Small intestine (tissue), 7 donors: ENCODE results near the gene POMZP3. TPM values are rescaled to one million over a fixed set of nuclear protein-coding genes. Genes with fewer than 3 reads are reported as not detected.
"Not testable (repeated sequence)": the region's sequence is repeated elsewhere in the genome, so short reads cannot be mapped to it uniquely, and the experiment has no call there.

Source experiments
- DNase-seq, 2 donors: peaks; one replicate each; pipeline versions ENCODE4 v3.0.0 to v3.0.0-alpha.2; 2013
- FAIRE-seq: peaks from 2 replicates; lab custom pipeline; 2012; peaks lifted over from hg19 to GRCh38; lab: Jason Lieb, UNC
- H3K27ac ChIP-seq, 3 donors: one replicate each; pipeline ENCODE4 v1.5.1; 2013; ENCODE audit warnings: low read length in 2 of 3, mild to moderate bottlenecking in 2 of 3, control low read depth in 1 of 3, inconsistent platforms in 1 of 3, low read depth in 1 of 3, moderate library complexity in 1 of 3
- H3K27me3 ChIP-seq, 3 donors: one replicate each; pipeline ENCODE4 v1.6.1; 2013; ENCODE audit warnings: low read length in 3 of 3, inconsistent platforms in 1 of 3; ENCODE audit not compliant: control insufficient read depth in 3 of 3, insufficient read depth in 3 of 3
- H3K36me3 ChIP-seq, 3 donors: one replicate each; pipeline ENCODE4 v1.6.1; 2013; ENCODE audit warnings: low read length in 3 of 3, inconsistent platforms in 1 of 3, low read depth in 1 of 3, mild to moderate bottlenecking in 1 of 3, moderate library complexity in 1 of 3; ENCODE audit not compliant: control insufficient read depth in 3 of 3, insufficient read depth in 2 of 3
- H3K4me1 ChIP-seq, 3 donors: one replicate each; pipeline ENCODE4 v1.6.1; 2013; ENCODE audit warnings: low read length in 2 of 3, inconsistent platforms in 1 of 3, low read depth in 1 of 3, mild to moderate bottlenecking in 1 of 3, moderate library complexity in 1 of 3; ENCODE audit not compliant: control insufficient read depth in 3 of 3, insufficient read depth in 2 of 3
- H3K4me3 ChIP-seq, 3 donors: one replicate each; pipeline ENCODE4 v1.5.1; 2013; ENCODE audit warnings: low read length in 3 of 3, control low read depth in 1 of 3, inconsistent platforms in 1 of 3, low read depth in 1 of 3, mild to moderate bottlenecking in 1 of 3, moderate library complexity in 1 of 3
- H3K9me3 ChIP-seq, 2 donors: one replicate each; pipeline ENCODE4 v1.6.1; 2013; ENCODE audit warnings: low read depth in 1 of 2, low read length in 1 of 2; ENCODE audit not compliant: control insufficient read depth in 2 of 2, insufficient read depth in 1 of 2
- WGBS, 3 donors: extraction: QIAGEN DNeasy Blood & Tissue Kit; methylation state at CpG; one replicate each; pipeline ENCODE4 v1.1.7; 2013; 5-methylcytosine and 5-hydroxymethylcytosine counted together
- polyA plus RNA-seq, 4 donors: library from polyadenylated mRNA; stranded (reverse) in 3 of 4; unstranded in 1 of 4; fragments of 200-250 nt in 3 of 4; fragments of 120-200 nt in 1 of 4; gene quantifications; one replicate each; pipeline versions ENCODE4 v1.2.1 to v1.2.3, GENCODE V29; 2013
- donor health status: healthy with polysubstance abuse.
- donor health status: control.
- donor health status: control.
- donor health status: Bipolar disorder and iron deficiency.
- donor health status: healthy.

Gene POMZP3
- polyA plus RNA-seq, 4 donors: 8.9 to 17.2 (median 14.2) TPM

DNA sequence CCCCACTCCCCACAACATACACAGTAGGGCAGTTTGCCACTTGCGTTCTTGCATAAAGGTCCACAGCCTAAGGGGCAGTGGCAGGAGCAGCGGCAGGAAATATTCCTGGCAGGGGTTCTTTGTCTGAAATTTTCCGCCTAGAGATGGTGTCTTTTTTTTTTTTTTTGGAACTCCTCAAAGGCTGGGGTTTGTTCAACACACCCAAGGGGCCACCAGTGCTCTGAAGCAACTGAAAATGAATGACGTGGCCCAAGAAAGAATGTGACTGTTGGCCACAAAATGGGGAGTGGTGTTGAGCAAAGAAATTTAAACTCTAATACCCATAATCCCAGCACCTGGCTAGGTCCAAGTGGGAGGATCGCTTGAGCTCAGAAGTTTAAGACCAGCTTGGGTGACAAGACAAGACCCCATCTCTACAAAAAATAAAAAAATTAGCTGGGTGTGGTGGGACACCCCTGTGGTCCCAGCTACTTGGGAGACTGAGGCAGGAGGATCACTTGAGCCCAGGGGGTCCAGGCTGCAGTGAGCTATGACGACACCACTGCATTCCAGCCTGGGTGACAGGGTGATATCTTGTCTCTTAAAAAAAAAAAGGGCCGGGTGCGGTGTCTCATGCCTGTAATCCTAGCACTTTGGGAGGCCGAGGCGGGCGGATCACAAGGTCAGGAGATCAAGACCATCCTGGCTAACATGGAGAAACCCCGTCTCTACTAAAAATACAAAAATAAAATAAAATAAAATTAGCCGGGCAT, 7.5 kb downstream of the POMZP3 start:
- not testable (repeated sequence) for H3K4me3 ChIP-seq, H3K27ac ChIP-seq, FAIRE-seq, H3K27me3 ChIP-seq, H3K36me3 ChIP-seq, DNase-seq, H3K4me1 ChIP-seq, H3K9me3 ChIP-seq
- WGBS, 3 donors: 69 to 91% (median 74%) methylated on average over 2 to 6 of the region's 13 CpGs

DNA sequence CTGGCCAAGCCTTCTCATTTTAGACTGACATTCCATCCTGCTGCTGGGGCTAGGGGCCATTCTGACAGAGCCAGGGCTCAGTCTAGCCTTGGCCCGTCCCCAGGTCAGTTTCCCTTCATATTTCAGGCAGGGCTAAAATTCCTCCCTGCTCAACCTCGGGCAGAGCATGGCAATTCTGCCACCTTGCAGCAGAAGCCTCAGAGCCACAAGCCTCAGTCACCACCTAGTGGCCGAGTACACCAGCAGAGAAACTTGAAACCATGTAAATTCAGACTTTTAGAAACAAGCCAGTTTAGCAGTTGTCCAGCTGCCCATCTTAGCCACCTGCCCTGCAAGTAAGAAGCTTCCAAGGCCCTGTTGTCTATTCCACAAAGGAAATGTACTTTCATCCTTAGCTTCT, 13.3 kb downstream of the POMZP3 start:
- not testable (repeated sequence) for H3K4me1 ChIP-seq, FAIRE-seq, H3K27ac ChIP-seq, H3K27me3 ChIP-seq, H3K4me3 ChIP-seq, H3K9me3 ChIP-seq, H3K36me3 ChIP-seq
- peak; percentile 14 to 21 for DNase-seq
- WGBS, 3 donors: 0 to 18% (median 6%) methylated on average over 1 to 2 of the region's 3 CpGs

DNA sequence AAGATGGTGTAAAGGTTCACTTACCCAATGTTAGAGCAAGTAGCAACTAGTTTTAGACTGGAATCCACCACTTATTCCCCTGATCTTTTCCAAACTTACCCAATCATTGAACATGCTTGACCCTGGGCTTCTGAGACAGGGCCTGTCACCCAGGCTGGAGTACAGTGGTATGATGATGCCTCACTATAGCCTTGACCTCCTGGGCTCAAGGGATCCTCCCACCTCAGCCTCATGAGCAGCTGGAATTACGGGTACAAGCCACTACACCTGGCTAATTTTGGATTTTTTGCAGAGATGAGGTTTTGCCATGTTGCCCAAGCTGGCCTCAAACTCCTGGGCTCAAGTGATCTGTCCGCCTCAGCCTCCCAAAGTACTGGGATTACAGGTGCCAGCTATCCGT, 14.8 kb downstream of the POMZP3 start:
- not testable (repeated sequence) for H3K36me3 ChIP-seq, DNase-seq, H3K27ac ChIP-seq, FAIRE-seq, H3K4me1 ChIP-seq, H3K4me3 ChIP-seq, H3K27me3 ChIP-seq, H3K9me3 ChIP-seq
- no CpG with 5 or more reads among the region's 3 CpGs for WGBS, 3 donors

DNA sequence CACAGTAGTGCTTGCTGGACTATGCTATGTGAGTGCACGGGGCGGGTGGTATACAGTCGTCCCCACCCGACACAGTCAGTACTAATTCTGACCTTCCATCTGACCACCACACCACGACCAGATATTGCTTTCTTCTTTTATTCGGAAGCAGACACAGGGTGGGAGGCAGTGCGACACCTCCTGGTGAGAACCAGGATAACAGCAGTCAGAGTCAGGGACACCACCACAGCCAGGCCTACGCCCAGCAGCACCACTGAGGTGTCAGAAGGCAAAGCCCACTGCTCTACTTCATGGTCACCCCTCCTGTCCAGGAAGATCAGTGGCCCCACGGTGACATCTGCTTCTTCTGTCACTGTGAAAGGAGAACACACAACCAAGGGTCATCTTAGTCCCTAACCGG, 17.2 kb downstream of the POMZP3 start:
- not testable (repeated sequence) for DNase-seq, H3K9me3 ChIP-seq, H3K27me3 ChIP-seq, H3K27ac ChIP-seq, FAIRE-seq, H3K4me1 ChIP-seq, H3K36me3 ChIP-seq, H3K4me3 ChIP-seq
- 80 to 100% (median 86%) methylated on average over 1 to 2 of the region's 10 CpGs for WGBS, 3 donors

DNA sequence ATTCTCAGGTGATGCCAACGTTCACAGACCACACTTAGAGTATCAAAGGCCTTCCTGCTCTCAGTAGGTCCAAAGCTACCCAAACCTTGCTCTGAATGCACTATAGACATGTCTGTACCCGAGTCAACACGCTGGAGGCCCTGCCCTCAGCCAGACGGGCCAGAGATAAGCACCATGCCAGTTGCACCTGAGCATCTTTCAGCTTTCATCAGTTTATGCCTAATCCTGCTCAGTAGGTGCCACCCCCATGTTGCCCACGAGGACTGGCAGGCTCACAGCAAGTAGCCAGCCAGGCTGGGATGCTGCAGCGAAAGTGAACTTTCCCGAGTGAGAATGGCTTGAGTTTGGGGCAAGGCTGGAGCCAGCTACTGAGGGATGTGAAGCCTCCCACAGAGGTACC, 18.6 kb downstream of the POMZP3 start:
- not testable (repeated sequence) for H3K27ac ChIP-seq, H3K9me3 ChIP-seq, FAIRE-seq, H3K27me3 ChIP-seq, H3K4me1 ChIP-seq, H3K4me3 ChIP-seq, H3K36me3 ChIP-seq
- DNase-seq: peak in 1 of 2 donors; percentile 1
- WGBS, 3 donors: 48 to 73% (median 60%) methylated on average over 6 of the region's 7 CpGs

DNA sequence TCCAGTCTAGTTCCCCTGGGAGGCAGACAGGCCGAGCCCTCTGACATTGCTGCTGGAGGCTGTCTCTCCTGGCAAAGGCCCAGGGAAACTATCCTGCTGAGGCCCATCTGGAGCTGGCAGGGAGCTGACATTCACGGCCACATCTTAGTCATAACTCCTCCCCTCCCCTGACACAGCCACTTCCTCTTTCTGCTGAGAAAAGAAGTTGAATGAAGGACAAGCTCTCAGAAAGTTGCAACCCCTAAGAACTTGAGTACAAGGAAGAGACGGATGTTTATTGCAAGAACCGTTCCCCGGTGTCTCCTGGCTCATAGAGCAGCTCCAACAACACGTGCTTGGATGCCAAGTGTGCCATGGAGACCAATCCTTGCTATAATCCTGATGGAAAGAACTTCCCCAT, 21.1 kb downstream of the POMZP3 start:
- DNase-seq: peak; percentile 69 to 71
- H3K4me1 ChIP-seq, H3K9me3 ChIP-seq, H3K4me3 ChIP-seq, H3K27me3 ChIP-seq, FAIRE-seq, H3K36me3 ChIP-seq: not testable (repeated sequence)
- peak overlapping the region in 2 of 3 donors; percentile 22 to 70 for H3K27ac ChIP-seq
- 1 to 2% (median 2%) methylated on average over 5 of the region's 6 CpGs for WGBS, 3 donors

DNA sequence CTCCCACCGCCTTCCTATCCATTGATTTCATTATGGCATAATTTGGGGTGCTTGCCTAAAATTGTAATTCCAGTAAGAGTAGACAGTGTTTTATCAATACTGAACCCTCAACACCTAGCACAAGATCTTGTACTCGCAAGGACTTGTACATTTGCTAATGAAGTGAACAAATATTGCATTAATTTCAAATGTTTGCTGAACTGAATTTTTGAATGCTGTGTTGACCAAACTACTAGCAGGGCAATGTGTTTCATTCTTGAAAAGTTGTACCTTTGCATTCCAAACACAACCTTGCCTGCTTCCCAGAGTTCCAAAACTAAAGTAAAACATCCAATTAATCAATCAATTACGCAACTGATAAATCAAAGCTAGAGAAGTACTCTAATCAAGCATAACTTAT, 26.4 kb downstream of the POMZP3 start:
- not testable (repeated sequence) for H3K27me3 ChIP-seq, H3K4me3 ChIP-seq, DNase-seq, H3K4me1 ChIP-seq, H3K9me3 ChIP-seq, FAIRE-seq, H3K36me3 ChIP-seq, H3K27ac ChIP-seq
- WGBS, 3 donors: 93 to 96% (median 95%) methylated on average over 3 of the region's 3 CpGs

DNA sequence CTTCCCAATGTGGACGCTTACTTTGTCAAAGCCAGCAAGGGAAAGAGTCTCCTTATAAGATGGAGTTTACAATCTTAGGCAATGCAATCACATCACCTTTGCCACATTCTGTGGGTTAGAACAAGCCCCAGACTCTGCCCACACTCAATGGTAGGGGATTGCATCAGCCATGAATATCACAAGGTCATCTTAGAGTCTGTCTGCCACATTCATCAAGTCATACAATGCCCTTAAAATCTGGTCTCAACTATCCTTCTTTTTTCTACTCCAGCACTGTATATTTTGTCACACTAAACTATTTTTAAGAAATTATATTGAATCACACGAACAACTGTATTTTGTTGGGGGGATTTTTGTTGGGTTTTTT, 27.0 kb downstream of the POMZP3 start:
- not testable (repeated sequence) for H3K4me3 ChIP-seq, FAIRE-seq, H3K27ac ChIP-seq, H3K9me3 ChIP-seq, H3K36me3 ChIP-seq, H3K27me3 ChIP-seq, DNase-seq, H3K4me1 ChIP-seq
- WGBS, 3 donors: 92 to 94% (median 93%) methylated on average over 1 of the region's 2 CpGs
